GM06990 (cell line): ENCODE measurements around the gene IFRD1.

ENCODE experiments used
- DNase-seq: peaks from one replicate; pipeline ENCODE4 v3.0.0-alpha.2; 2011; ENCODE audit not compliant: insufficient read length; ENCODE audit errors: extremely low read depth
- H3K27me3 ChIP-seq: replicated peaks from 2 replicates; pipeline ENCODE4 v1.6.0; 2011; ENCODE audit warnings: low read length; ENCODE audit not compliant: control insufficient read depth, insufficient read depth
- H3K36me3 ChIP-seq: 2 replicates; pipeline ENCODE4 v1.5.1; 2011; ENCODE audit warnings: low read length; ENCODE audit not compliant: control insufficient read depth, insufficient read depth
- H3K4me3 ChIP-seq: replicated peaks from 2 replicates; pipeline ENCODE4 v1.5.1; 2011; ENCODE audit warnings: low read depth, mild to moderate bottlenecking, control low read depth, low read length
- TF ChIP-seq, protein P1 (sequence below): IDR thresholded peaks from 2 replicates; pipeline ENCODE4 v1.5.1; 2011; ENCODE audit warnings: low read length, control low read depth, mild to moderate bottlenecking, inconsistent platforms; ENCODE audit not compliant: insufficient read depth, poor library complexity, severe bottlenecking

IFRD1 gene, protein sequence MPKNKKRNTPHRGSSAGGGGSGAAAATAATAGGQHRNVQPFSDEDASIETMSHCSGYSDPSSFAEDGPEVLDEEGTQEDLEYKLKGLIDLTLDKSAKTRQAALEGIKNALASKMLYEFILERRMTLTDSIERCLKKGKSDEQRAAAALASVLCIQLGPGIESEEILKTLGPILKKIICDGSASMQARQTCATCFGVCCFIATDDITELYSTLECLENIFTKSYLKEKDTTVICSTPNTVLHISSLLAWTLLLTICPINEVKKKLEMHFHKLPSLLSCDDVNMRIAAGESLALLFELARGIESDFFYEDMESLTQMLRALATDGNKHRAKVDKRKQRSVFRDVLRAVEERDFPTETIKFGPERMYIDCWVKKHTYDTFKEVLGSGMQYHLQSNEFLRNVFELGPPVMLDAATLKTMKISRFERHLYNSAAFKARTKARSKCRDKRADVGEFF

DNA sequence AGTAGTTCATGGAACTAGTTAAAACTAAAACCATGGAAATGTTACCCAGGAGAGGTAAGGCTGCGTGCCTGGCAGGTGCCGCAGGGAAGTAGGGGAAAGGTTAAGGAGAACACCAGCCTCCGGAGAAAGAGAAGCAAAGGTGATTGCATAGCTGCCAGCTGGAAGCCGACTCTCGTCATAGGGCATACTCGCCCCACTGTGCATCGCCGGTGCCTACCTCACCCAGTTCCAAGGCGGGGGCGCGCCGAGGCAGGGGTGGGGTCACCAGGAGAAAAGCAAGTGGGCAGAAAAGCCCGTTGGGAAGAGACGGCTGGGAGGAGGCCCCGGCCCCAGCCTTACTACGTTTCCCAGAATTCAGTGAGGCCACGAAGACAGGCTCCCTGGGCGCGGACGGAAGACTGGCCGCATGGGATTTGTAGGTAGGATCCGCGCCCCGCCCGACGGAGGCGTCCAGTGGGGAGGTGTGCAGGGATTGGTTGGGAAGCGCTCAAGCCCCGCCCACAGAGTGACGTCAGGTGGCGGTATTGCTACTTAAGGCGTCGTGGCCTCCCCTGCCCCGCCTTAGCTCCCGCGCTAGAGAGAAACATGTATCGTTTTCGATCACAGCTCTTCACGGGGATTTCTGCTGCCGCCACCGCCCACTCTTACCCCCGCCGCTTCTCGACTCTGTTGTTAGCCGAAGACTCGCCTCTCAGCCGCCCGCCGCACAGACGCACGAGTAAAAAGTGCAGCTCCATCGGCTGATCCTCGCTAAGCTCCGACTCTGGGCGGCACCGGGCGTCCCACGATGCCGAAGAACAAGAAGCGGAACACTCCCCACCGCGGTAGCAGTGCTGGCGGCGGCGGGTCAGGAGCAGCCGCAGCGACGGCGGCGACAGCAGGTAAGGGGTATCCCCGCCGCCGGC, at the start of gene IFRD1:
Gene IFRD1 (plus strand): TSS at position 559 of the 905 bp plus-strand sequence. CDS start 229 bp downstream, at position 788.
- Histone ChIP-seq H3K27me3 (no peaks in the 10 kb centered on the region), H3K4me3 (peak within 1 kb of the TSS; percentile 88), H3K36me3 (no peaks in the 10 kb centered on the region)
- TF ChIP-seq, protein P1, sequence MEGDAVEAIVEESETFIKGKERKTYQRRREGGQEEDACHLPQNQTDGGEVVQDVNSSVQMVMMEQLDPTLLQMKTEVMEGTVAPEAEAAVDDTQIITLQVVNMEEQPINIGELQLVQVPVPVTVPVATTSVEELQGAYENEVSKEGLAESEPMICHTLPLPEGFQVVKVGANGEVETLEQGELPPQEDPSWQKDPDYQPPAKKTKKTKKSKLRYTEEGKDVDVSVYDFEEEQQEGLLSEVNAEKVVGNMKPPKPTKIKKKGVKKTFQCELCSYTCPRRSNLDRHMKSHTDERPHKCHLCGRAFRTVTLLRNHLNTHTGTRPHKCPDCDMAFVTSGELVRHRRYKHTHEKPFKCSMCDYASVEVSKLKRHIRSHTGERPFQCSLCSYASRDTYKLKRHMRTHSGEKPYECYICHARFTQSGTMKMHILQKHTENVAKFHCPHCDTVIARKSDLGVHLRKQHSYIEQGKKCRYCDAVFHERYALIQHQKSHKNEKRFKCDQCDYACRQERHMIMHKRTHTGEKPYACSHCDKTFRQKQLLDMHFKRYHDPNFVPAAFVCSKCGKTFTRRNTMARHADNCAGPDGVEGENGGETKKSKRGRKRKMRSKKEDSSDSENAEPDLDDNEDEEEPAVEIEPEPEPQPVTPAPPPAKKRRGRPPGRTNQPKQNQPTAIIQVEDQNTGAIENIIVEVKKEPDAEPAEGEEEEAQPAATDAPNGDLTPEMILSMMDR: no peak
- peak; percentile 97 for DNase-seq

DNA sequence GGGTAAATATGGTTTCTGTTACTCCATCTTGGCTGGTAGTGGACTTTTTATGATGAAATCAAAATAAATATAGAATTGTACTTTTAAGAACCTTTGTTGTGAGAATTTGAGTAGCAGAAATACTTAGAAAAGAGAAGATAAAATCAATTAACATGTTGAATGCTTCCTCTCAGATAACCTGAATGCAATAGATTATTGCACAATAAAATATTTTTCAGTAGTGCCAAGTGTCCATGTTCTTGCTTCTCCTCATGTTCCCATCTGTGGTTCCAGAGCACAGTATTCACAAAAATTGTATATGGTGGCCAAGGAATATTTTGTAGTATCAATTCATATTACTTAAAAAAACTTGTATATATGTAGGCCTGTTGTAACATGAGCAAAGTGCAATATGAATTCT, 45.9 kb upstream of the IFRD1 start:
- no peak overlapping the region for H3K4me3 ChIP-seq
- no peak for DNase-seq
- H3K27me3 ChIP-seq: no peaks in the 10 kb centered on the region
- TF ChIP-seq, protein P1: no peak
- no peaks in the 10 kb centered on the region for H3K36me3 ChIP-seq

DNA sequence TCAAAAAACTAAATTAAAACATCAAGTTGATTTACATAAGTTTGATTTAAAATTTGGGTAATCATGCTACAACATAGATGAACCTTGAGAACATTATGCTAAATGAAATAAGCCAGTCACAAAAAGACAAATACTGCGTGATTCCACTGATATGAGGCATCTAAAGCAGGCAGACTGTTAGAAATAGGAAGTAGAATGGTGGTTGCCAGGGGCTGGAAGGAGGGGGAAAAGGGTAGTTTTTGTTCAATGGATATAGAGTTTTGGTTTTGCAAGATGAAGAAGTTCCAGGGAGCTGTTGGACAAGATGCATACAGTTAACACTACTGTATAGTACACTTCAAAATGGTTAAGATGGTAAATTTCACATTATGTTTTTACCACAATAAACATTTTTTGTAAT, 45.0 kb upstream of the IFRD1 start:
- TF ChIP-seq, protein P1: no peak
- no peaks in the 10 kb centered on the region for H3K27me3 ChIP-seq
- no peak overlapping the region for H3K4me3 ChIP-seq
- H3K36me3 ChIP-seq: no peaks in the 10 kb centered on the region
- DNase-seq: no peak

DNA sequence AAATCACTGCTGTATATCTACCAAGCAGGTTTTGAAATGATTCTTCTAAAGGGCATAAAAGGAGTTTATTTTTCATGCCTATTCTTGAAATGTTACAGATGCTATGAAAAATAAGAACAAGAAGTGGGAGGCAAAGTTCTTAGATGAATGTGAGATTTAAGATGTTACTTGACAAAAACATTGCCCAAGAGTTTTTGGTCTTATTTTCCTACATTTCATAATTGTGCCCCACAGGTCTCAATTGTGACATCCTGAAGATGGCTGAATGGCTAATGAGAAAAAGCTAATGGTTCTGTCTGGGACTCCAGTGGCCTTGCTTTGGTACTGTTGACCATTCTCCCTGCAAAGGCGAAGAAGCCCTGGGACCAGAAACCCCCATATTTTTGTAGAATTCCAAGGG, 43.0 kb upstream of the IFRD1 start:
- Histone ChIP-seq H3K4me3 (no peak overlapping the region), H3K36me3 (no peaks in the 10 kb centered on the region), H3K27me3 (no peaks in the 10 kb centered on the region)
- DNase-seq: no peak
- TF ChIP-seq, protein P1: no peak

DNA sequence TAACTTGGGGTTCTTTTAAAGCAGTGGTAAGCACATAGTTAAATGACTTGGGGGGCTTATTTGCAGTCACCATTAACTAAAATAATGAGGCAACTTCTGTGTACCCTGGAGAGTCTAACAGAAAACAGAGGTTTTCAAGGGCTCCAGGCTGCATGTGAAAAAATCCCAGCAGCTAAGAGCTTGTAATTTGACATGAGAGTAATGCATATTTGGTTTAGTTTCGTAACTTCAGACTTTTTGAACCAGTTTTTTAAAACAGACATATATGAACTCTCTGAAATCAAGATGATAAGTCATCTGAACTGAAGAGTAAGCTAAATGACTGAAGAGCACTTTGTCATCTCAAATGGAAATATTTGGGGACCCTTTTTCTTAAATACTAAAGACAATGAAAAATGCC, 40.2 kb upstream of the IFRD1 start:
- no peak for DNase-seq
- Histone ChIP-seq H3K36me3 (no peaks in the 10 kb centered on the region), H3K4me3 (no peak overlapping the region), H3K27me3 (no peaks in the 10 kb centered on the region; the same call in 1 of the 2 replicates)
- TF ChIP-seq, protein P1: no peak
